Stimulated activated naive CD4-positive, alpha-beta T cell (primary cell): ENCODE results near the gene GSE1.
A peak's percentile ranks its signal among the peaks of the same experiment; 100 is the strongest.

Source experiments
- DNase-seq, 6 experiments: peaks; one replicate each; lab custom pipeline; 2025; lab: John Stamatoyannopoulos, UW

Gene GSE1

GRCh38 chr16:85659805-85660511 is 46.8 kb downstream of the GSE1 start:
- DNase-seq: peak; percentile 9 to 50 (median 31)

GRCh38 chr16:85660843-85661739 is 48.0 kb downstream of the GSE1 start:
- no peak for DNase-seq

- DNase-seq: no peak
Observed at GRCh38 chr16:85661740-85662481, 48.8 kb downstream of the GSE1 start.

GRCh38 chr16:85662482-85662812 is 49.3 kb downstream of the GSE1 start:
- no peak for DNase-seq

GRCh38 chr16:85662976-85663830 is 50.1 kb downstream of the GSE1 start:
- DNase-seq: no peak

GRCh38 chr16:85663891-85664321 is 50.8 kb downstream of the GSE1 start:
- DNase-seq: no peak

- no peak for DNase-seq
Observed at GRCh38 chr16:85664580-85665372, 51.7 kb downstream of the GSE1 start.

GRCh38 chr16:85665373-85665740 is 52.2 kb downstream of the GSE1 start:
- no peak for DNase-seq

GRCh38 chr16:85665929-85666328 is 52.8 kb downstream of the GSE1 start:
- no peak for DNase-seq

GRCh38 chr16:85667261-85667660 is 54.1 kb downstream of the GSE1 start:
- no peak for DNase-seq

- no peak for DNase-seq
Observed at GRCh38 chr16:85667841-85668413, 54.8 kb downstream of the GSE1 start.

GRCh38 chr16:85668676-85669424 is 55.7 kb downstream of the GSE1 start:
- DNase-seq: no peak

GRCh38 chr16:85670840-85671239 is 57.7 kb downstream of the GSE1 start:
- no peak for DNase-seq

GRCh38 chr16:85673529-85674417 is 60.7 kb downstream of the GSE1 start:
- DNase-seq: no peak

- no peak for DNase-seq
Observed at GRCh38 chr16:85674418-85674755, 61.3 kb downstream of the GSE1 start.

- no peak for DNase-seq
Observed at GRCh38 chr16:85674828-85675227, 61.7 kb downstream of the GSE1 start.

GRCh38 chr16:85675251-85675874 is 62.2 kb downstream of the GSE1 start:
- DNase-seq: no peak

- DNase-seq: no peak
Observed at GRCh38 chr16:85676466-85676865, 63.3 kb downstream of the GSE1 start.
